SK-N-SH (cell line): ENCODE results near the gene BBIP1. TPM values are rescaled to one million over a fixed set of nuclear protein-coding genes. Genes with fewer than 3 reads are reported as not detected.

Experiments used
- CTCF ChIA-PET: fragments of 300-600, 350-600 bp; formaldehyde crosslinking; extraction: SDS; loops from one replicate; lab custom pipeline; 2021; lab: Yijun Ruan, JAX
- POLR2A ChIA-PET: fragments of 350-600 bp; sonication (Branson Sonifier 250); formaldehyde crosslinking; extraction: SDS; loops from one replicate; lab custom pipeline; 2020; ENCODE audit warnings: antibody characterized with exemption, inconsistent platforms; lab: Yijun Ruan, JAX
- DNase-seq: peaks from one replicate; pipeline ENCODE4 v3.0.0; 2012
- H2AFZ ChIP-seq: fragments of 200-600 bp; sonication (generic); 2 replicates; pipeline ENCODE4 v1.8.1; 2016; ENCODE audit warnings: antibody characterized with exemption, mild to moderate bottlenecking, low read depth
- H3F3A ChIP-seq: fragments of 200-600 bp; sonication (generic); replicated peaks from 2 replicates; pipeline ENCODE3; 2016; ENCODE audit warnings: antibody characterized with exemption, mild to moderate bottlenecking; ENCODE audit not compliant: insufficient read depth
- H3K27ac ChIP-seq, 2 experiments: fragments of 200-500 bp in 1 of 2; fragments of 200-600 bp in 1 of 2; sonication (Bioruptor generic) in 1 of 2; sonication (generic), shearing (Covaris generic) in 1 of 2; 2 replicates each; pipeline versions ENCODE4 v1.5.1 to v1.6.1; 2014 to 2016; ENCODE audit warnings: low read depth in 2 of 2, inconsistent platforms in 1 of 2, low read length in 1 of 2, mild to moderate bottlenecking in 1 of 2, mixed read lengths in 1 of 2
- H3K27me3 ChIP-seq: fragments of 200-600 bp; sonication (generic), shearing (Covaris generic); 2 replicates; pipeline ENCODE4 v1.6.1; 2016; ENCODE audit warnings: mixed run types; ENCODE audit not compliant: insufficient read depth
- H3K36me3 ChIP-seq, 2 experiments: fragments of 200-500 bp in 1 of 2; fragments of 200-600 bp in 1 of 2; sonication (Bioruptor generic) in 1 of 2; sonication (generic) in 1 of 2; replicated peaks in 1 of 2; 2 replicates each; pipeline versions ENCODE3 to v1.5.1; 2014 to 2016; ENCODE audit warnings: low read length in 1 of 2, mild to moderate bottlenecking in 1 of 2; ENCODE audit not compliant: insufficient read depth in 2 of 2, control insufficient read depth in 1 of 2
- H3K4me1 ChIP-seq, 2 experiments: fragments of 200-500 bp in 1 of 2; fragments of 200-600 bp in 1 of 2; sonication (Bioruptor generic) in 1 of 2; sonication (generic), shearing (Covaris generic) in 1 of 2; 2 replicates each; pipeline versions ENCODE4 v1.5.1 to v1.6.1; 2014 to 2016; ENCODE audit warnings: low read depth in 1 of 2, low read length in 1 of 2, mixed run types in 1 of 2; ENCODE audit not compliant: insufficient read depth in 2 of 2, control insufficient read depth in 1 of 2
- H3K4me2 ChIP-seq: fragments of 200-600 bp; sonication (generic), shearing (Covaris generic); 2 replicates; pipeline ENCODE4 v1.6.1; 2017; ENCODE audit warnings: mixed run types
- H3K4me3 ChIP-seq, 2 experiments: fragments of 200-500 bp in 1 of 2; fragments of 200-600 bp in 1 of 2; sonication (Bioruptor generic) in 1 of 2; sonication (generic), shearing (Covaris generic) in 1 of 2; 2 replicates each; pipeline versions ENCODE4 v1.5.1 to v1.8.1; 2014 to 2016; ENCODE audit warnings: low read depth in 2 of 2, inconsistent platforms in 1 of 2, low read length in 1 of 2, mild to moderate bottlenecking in 1 of 2, mixed read lengths in 1 of 2, moderate library complexity in 1 of 2
- H3K79me2 ChIP-seq: fragments of 200-600 bp; sonication (generic); 2 replicates; pipeline ENCODE4 v1.8.1; 2017; ENCODE audit warnings: mild to moderate bottlenecking; ENCODE audit not compliant: insufficient read depth
- H3K9ac ChIP-seq: fragments of 200-600 bp; sonication (generic); 2 replicates; pipeline ENCODE4 v1.6.1; 2017; ENCODE audit warnings: mixed run types
- H3K9me2 ChIP-seq: fragments of 200-600 bp; sonication (generic); 2 replicates; pipeline ENCODE4 v1.6.1; 2017; ENCODE audit warnings: mixed run types
- H3K9me3 ChIP-seq: fragments of 200-600 bp; sonication (generic); 2 replicates; pipeline ENCODE4 v1.6.1; 2017; ENCODE audit warnings: mixed run types, mild to moderate bottlenecking, moderate library complexity
- H4K20me1 ChIP-seq: fragments of 200-600 bp; sonication (generic); 2 replicates; pipeline ENCODE4 v1.6.1; 2017; ENCODE audit warnings: mild to moderate bottlenecking, mixed run types; ENCODE audit not compliant: insufficient read depth
- CTCF ChIP-seq: fragments of 200-600 bp; sonication (generic); IDR thresholded peaks from 2 replicates; pipeline ENCODE4 v1.6.1; 2017; ENCODE audit warnings: antibody characterized with exemption, mild to moderate bottlenecking, moderate library complexity
- PBX3 ChIP-seq: IDR thresholded peaks from 2 replicates; pipeline ENCODE4; 2012
- RCOR1 ChIP-seq: fragments of 150-350 bp; IDR thresholded peaks from 2 replicates; pipeline ENCODE4 v1.6.1; 2017; ENCODE audit warnings: antibody characterized with exemption, low read length
- USF2 ChIP-seq: fragments of 150-350 bp; IDR thresholded peaks from 2 replicates; pipeline ENCODE4 v1.6.1; 2017; ENCODE audit warnings: antibody characterized with exemption, low read length, low read depth, borderline replicate concordance
- WGBS: methylation state at CpG from one replicate; pipeline ENCODE4 v1.1.6; 2017; ENCODE audit warnings: low lambda C conversion rate; 5-methylcytosine and 5-hydroxymethylcytosine counted together
- polyA plus RNA-seq, 3 experiments: library from polyadenylated mRNA; depleted of rRNA; stranded (reverse); fragments of >200 nt; gene quantifications; 2 replicates each; pipeline ENCODE4 v1.2.3, GENCODE V29; 2012

BBIP1 gene
- polyA plus RNA-seq, 1 of the 3 experiments (the other 2 are of a cell fraction) = 16.2 TPM

- peaks cover 35% of the 10 kb centered on the region for H4K20me1 ChIP-seq
- H3K9me3 ChIP-seq = no peaks in the 10 kb centered on the region
- no peaks in the 10 kb centered on the region for H3K27me3 ChIP-seq
- H3F3A ChIP-seq = no peaks in the 10 kb centered on the region
- ChIA-PET POLR2A (no interaction called here), CTCF (interaction anchor here (0.6 to 1.0 kb wide), 2 partner anchors 717 to 1469 kb away, joined by 3 to 4 read pairs; no protein-coding TSS in a partner anchor)
- H3K9me2 ChIP-seq = no peaks in the 10 kb centered on the region
- peaks cover 94% of the 10 kb centered on the region for H3K79me2 ChIP-seq
- peaks cover 0 to 11% of the 10 kb centered on the region in 2 experiments; a peak in 2 of 4 replicates for H3K4me1 ChIP-seq
- no peak for TF ChIP-seq CTCF
- TF ChIP-seq PBX3 = no peak
- DNase-seq = no peak
- no peak overlapping the region for H3K27ac ChIP-seq
- H3K4me2 ChIP-seq = no peak overlapping the region
- peaks cover 11 to 34% of the 10 kb centered on the region in 2 experiments for H3K36me3 ChIP-seq
- no peak overlapping the region for H2AFZ ChIP-seq
- 91% methylated on average over 1 of the region's 1 CpG for WGBS
- H3K9ac ChIP-seq = no peak overlapping the region
- H3K4me3 ChIP-seq = no peak overlapping the region
Observed at GRCh38 chr10:110966146-110966545, 47.2 kb upstream of the BBIP1 start.

GRCh38 chr10:110965216-110965615 is 46.2 kb upstream of the BBIP1 start:
- TF ChIP-seq PBX3 (no peak), CTCF (no peak), RCOR1 (no peak), USF2 (no peak)
- Histone ChIP-seq H3F3A (no peaks in the 10 kb centered on the region), H3K79me2 (peaks cover 94% of the 10 kb centered on the region), H2AFZ (no peak overlapping the region), H3K27me3 (no peaks in the 10 kb centered on the region), H3K9ac (no peak overlapping the region), H3K4me1 (peaks cover 0 to 11% of the 10 kb centered on the region in 2 experiments; a peak in 2 of 4 replicates), H4K20me1 (peaks cover 37% of the 10 kb centered on the region), H3K9me3 (no peaks in the 10 kb centered on the region), H3K4me3 (no peak overlapping the region), H3K27ac (no peak overlapping the region), H3K4me2 (no peak overlapping the region), H3K36me3 (peaks cover 11 to 32% of the 10 kb centered on the region in 2 experiments), H3K9me2 (no peaks in the 10 kb centered on the region)
- POLR2A ChIA-PET = no interaction called here
- CTCF ChIA-PET = interaction anchor here (1.0 to 1.6 kb wide), 3 partner anchors 13 to 1470 kb away, joined by 3 to 4 read pairs (median 3); no protein-coding TSS in a partner anchor
- DNase-seq = no peak
